ENCODE results near the gene ARHGAP22. TPM values are rescaled to one million over a fixed set of nuclear protein-coding genes. Genes with fewer than 3 reads are reported as not detected.

ARHGAP22 gene
- total and polyA plus RNA-seq, 2 of the 4 experiments (the other 2 are of a cell fraction) = 28.3 to 30.2 TPM

DNA sequence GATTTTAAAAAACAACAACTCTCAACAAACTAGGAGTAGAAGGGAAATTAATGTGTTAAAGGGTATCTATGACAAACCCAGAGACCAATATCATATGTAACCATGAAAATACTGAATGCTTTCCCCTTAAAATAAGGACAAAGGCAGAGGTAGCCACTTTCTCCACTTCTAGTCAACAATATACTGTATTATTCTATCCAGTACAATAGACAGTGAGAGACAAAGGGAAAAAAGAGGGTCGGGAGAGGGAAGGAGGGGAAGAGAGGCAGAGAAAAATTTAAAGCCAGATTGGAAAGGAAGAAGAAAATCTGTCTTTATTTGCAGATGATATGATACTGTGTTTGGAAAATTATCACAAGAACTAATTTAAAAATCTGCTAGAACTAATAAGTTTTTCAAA is 40.7 kb upstream of the ARHGAP22 start:
- H3K4me2 ChIP-seq (ENCODE audit: low read depth, low read length) = no peak overlapping the region
- ATAC-seq (ENCODE audit: low read depth) (no peak), DNase-seq (no peak)
- no peaks in the 10 kb centered on the region for H3K79me1 ChIP-seq (ENCODE audit: low read depth in 1 of 2, low read length in 2 of 2)
- no peak overlapping the region for H2BK5ac ChIP-seq (ENCODE audit: low read depth, low read length, poor library complexity, severe bottlenecking)
- CTCF ChIA-PET = interaction anchor here (0.6 to 1.0 kb wide), 2 partner anchors 10 to 244 kb away, joined by 3 read pairs; no protein-coding TSS in a partner anchor
- H3K9me1 ChIP-seq (ENCODE audit: insufficient read depth, low read length) = no peaks in the 10 kb centered on the region
- H2AFZ ChIP-seq (replicated peaks; ENCODE audit: low read length, poor library complexity) = no peak overlapping the region
- H3K27me3 ChIP-seq (ENCODE audit: control insufficient read depth, insufficient read depth, low read length) = no peaks in the 10 kb centered on the region
- no peak overlapping the region for H4K5ac ChIP-seq (ENCODE audit: low read depth, low read length)
- no peaks in the 10 kb centered on the region for H4K20me1 ChIP-seq (ENCODE audit: insufficient read depth, low read length)
- H2AK9ac ChIP-seq (replicated peaks; ENCODE audit: low read depth, low read length, poor library complexity) = no peak overlapping the region
- no peak overlapping the region for H2BK120ac ChIP-seq (ENCODE audit: low read depth, low read length)
- H3K27ac ChIP-seq (ENCODE audit: insufficient read depth, low read length) = no peak overlapping the region
- no peak overlapping the region for H3K23ac ChIP-seq (ENCODE audit: low read depth, low read length)
- H4K91ac ChIP-seq (ENCODE audit: insufficient read depth, low read depth, low read length) = no peak overlapping the region
- intact Hi-C loops (cut with micrococcal nuclease) = no loop called here
- no peaks in the 10 kb centered on the region for H3K36me3 ChIP-seq (ENCODE audit: control insufficient read depth, insufficient read depth, low read length)
- no TSS peak for BruUV-seq (replicated peaks)
- H3K18ac ChIP-seq (ENCODE audit: low read depth, low read length) = no peak overlapping the region
- no peak overlapping the region for H2BK15ac ChIP-seq (ENCODE audit: low read depth, low read length)
- H3K56ac ChIP-seq (ENCODE audit: extremely low read depth, insufficient read depth, low read length) = no peak overlapping the region
- no CpG with 5 or more reads among the region's 1 CpG for WGBS, 2 experiments (ENCODE audit: extremely low coverage in 2 of 2, insufficient read length in 1 of 2)
- H4K8ac ChIP-seq (ENCODE audit: low read depth in 2 of 2, low read length in 2 of 2) = no peak overlapping the region
- TF ChIP-seq RAD21 (IDR thresholded peaks at IDR 0.05; ENCODE audit: low read length) = no peak
- TF ChIP-seq, protein P1, sequence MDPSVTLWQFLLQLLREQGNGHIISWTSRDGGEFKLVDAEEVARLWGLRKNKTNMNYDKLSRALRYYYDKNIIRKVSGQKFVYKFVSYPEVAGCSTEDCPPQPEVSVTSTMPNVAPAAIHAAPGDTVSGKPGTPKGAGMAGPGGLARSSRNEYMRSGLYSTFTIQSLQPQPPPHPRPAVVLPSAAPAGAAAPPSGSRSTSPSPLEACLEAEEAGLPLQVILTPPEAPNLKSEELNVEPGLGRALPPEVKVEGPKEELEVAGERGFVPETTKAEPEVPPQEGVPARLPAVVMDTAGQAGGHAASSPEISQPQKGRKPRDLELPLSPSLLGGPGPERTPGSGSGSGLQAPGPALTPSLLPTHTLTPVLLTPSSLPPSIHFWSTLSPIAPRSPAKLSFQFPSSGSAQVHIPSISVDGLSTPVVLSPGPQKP (IDR thresholded peaks at IDR 0.05; ENCODE audit: borderline replicate concordance, low read depth, low read length) = no peak
- TF ChIP-seq MAZ (IDR thresholded peaks at IDR 0.05; ENCODE audit: borderline replicate concordance, low read depth, low read length) = no peak
- no peak for TF ChIP-seq USF2 (IDR thresholded peaks at IDR 0.05; ENCODE audit: low read depth, low read length)
- TF ChIP-seq MXI1 (IDR thresholded peaks at IDR 0.05; ENCODE audit: borderline replicate concordance, low read depth, low read length) = no peak
- TF ChIP-seq POLR2A (IDR thresholded peaks at IDR 0.05; ENCODE audit: low read depth, low read length) = no peak
- no peak for TF ChIP-seq MAFK (IDR thresholded peaks at IDR 0.05; ENCODE audit: low read depth, low read length)
- TF ChIP-seq CHD1 (IDR thresholded peaks at IDR 0.05; ENCODE audit: low read depth, low read length) = no peak
- no peak for TF ChIP-seq RFX5 (IDR thresholded peaks at IDR 0.05; ENCODE audit: low read depth, low read length)
- no peak for TF ChIP-seq FOS (IDR thresholded peaks at IDR 0.05; ENCODE audit: low read depth, low read length)
- TF ChIP-seq CEBPB (IDR thresholded peaks at IDR 0.05; ENCODE audit: low read depth, low read length) = no peak
- no peak for TF ChIP-seq NFE2L2 (IDR thresholded peaks at IDR 0.05; ENCODE audit: low read depth, low read length)
- no peak for TF ChIP-seq BHLHE40 (IDR thresholded peaks at IDR 0.05; ENCODE audit: low read depth, low read length)
- TF ChIP-seq CTCF (conservative IDR thresholded peaks at IDR 0.05; ENCODE audit: low read depth, low read length) = no peak
- no peak for TF ChIP-seq RCOR1 (IDR thresholded peaks at IDR 0.05; ENCODE audit: insufficient replicate concordance, low read length)
- H3K9ac ChIP-seq (ENCODE audit: low read depth, low read length) = no peak overlapping the region
- H2AK5ac ChIP-seq (ENCODE audit: low read depth, low read length) = no peak overlapping the region
- dilution Hi-C loops (cut with HindIII; ENCODE audit: low sequenced_read_pairs, unreplicated experiment) = no loop called here
- POLR2A ChIA-PET (ENCODE audit: unreplicated experiment) = no interaction called here
- H3K14ac ChIP-seq (replicated peaks; ENCODE audit: low read depth, low read length) = no peak overlapping the region
- no peak overlapping the region for H2BK20ac ChIP-seq (ENCODE audit: low read depth, low read length)
- in situ Hi-C loops (cut with MboI; ENCODE audit: low sequenced_read_pairs) = no loop called here
- H3K9me3 ChIP-seq (ENCODE audit: control insufficient read depth, insufficient read depth, low read length) = no peaks in the 10 kb centered on the region
- no peak overlapping the region for H3K4ac ChIP-seq (ENCODE audit: low read depth, low read length)
- H3K4me3 ChIP-seq (ENCODE audit: insufficient read depth, low read depth, low read length) = no peak overlapping the region
- no peaks in the 10 kb centered on the region for H3K4me1 ChIP-seq (ENCODE audit: control insufficient read depth, insufficient read depth, low read length)

All from IMR-90 (cell line).